NCI-H2081 treated with DMSO at 0.1 percent for 48 hours (cell line): ENCODE measurements around the gene MYH16.
"Not testable (repeated sequence)": the region's sequence is repeated elsewhere in the genome, so short reads cannot be mapped to it uniquely, and the experiment has no call there.

ENCODE experiments used
- DNase-seq: peaks from one replicate; lab custom pipeline; 2025; lab: John Stamatoyannopoulos, UW

Gene MYH16

DNA sequence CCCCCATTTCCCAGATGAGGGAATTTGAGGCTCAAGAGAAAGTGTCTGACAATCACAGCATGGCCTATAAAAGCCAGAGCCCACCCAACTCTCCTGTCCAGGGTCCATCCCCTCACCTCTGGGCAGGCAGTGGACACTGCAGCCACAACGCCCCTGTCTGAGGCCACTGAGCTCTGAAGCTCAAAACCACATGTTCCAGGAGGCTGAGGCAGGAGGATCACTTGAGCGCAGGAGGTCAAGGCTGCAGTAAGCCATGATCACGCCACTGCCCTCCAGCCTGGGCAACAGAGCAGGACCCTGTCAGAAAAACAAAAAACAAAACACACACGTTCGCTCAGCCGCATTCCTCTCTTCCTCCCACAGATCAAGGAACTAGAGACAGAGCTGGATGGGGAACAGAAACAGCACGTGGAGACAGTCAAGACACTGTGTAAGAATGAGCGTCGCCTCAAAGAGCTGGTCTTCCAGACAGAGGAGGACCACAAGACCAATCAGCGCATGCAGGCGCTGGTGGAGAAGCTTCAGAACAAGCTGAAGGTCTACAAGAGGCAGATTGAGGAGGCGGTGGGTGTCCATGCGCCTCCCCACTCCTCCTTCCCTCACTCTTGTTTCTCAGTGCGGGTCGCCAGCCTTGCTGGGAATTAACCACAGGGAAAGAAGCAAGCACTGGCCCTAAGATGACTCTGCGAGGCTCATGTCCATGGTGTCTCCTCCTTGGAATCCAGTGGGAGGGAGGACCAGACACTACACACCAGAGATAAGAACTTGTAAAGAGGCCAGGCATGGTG lies 33.0 kb downstream of the MYH16 start:
- no peak for DNase-seq

DNA sequence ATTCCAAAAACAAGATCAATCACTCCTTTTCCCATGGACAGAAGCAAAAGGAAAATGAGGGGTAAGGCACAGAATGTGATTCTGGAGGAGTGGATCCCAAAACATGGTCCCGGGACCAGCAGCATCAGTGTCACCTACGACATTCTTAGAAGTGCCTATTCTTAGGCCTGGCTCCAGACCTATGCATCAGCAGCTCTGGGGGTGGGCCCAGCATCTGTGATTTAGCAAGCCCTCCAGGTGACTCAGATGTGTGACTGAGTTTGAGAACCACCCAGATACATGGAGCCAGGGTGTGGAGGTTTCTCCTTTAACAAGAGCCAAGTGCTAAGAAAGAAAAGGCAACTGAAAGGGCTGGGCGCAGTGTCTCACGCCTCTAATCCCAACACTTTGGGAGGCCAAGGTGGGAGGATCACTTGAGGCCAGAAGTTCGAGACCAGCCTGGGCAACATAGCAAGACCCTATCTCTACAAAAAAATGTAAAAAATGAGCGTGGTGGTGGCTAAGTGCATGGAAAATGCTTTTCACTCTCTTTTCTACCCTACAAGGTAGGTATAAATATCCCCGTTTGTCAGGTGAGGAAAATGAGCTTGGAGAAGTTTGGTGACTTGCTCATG lies 35.9 kb downstream of the MYH16 start:
- no peak for DNase-seq

DNA sequence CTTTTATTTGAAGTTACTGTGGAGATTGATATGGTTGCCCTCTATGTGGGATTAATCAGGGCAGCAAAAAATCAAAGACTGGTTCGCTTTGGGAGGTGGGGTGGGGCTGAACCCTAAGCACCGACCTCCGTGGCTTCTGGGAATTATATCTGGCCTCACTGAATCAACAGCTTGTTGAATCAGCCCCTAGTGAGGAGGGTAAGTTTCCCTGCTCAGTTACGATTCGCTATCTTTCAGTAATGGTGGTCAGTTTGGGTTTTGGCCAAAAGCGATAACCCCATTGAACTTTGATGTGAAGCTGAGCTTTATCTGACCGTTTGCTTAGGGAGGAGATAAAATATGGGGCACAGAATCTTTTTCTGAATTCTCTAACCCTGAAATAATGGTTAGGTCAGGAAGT lies 36.5 kb downstream of the MYH16 start:
- DNase-seq = no peak

DNA sequence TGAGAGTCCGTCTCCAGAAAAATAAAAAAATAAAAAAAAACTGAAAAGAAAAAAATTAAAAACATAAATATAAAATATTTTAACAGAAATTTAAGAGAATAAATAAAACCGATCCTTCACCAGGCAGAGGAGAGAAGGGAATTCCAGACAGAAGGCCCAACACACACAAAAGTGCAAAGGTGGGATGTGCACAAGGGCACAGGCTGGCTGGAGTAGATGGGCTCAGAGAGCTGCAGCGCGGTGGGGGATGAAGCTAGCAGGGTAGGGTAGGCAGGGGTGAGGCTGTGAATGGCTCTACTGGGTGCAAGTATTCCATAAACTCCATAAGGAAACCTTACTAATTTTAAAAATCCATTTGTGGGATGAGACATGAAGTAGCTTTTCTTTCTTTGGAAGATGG lies 37.4 kb downstream of the MYH16 start:
- no peak for DNase-seq

DNA sequence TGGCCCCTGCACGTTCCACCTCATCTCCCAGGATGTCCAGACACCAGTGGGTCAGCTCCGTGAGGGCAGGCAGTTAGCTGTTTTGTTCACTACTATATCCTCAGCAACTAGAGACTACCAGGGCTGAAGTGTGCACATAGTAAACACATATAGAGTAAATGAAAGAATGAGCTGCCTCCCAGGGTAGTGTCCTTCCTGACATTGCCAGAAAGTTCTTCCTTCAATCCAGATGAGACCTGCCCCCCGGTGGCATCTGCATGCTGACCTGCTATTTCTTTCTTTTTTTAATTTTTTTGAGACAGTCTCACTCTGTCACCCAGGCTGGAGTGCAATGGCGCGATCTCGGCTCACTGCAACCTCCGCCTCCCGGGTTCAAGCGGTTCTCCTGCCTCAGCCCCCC lies 39.1 kb downstream of the MYH16 start:
- no peak for DNase-seq

DNA sequence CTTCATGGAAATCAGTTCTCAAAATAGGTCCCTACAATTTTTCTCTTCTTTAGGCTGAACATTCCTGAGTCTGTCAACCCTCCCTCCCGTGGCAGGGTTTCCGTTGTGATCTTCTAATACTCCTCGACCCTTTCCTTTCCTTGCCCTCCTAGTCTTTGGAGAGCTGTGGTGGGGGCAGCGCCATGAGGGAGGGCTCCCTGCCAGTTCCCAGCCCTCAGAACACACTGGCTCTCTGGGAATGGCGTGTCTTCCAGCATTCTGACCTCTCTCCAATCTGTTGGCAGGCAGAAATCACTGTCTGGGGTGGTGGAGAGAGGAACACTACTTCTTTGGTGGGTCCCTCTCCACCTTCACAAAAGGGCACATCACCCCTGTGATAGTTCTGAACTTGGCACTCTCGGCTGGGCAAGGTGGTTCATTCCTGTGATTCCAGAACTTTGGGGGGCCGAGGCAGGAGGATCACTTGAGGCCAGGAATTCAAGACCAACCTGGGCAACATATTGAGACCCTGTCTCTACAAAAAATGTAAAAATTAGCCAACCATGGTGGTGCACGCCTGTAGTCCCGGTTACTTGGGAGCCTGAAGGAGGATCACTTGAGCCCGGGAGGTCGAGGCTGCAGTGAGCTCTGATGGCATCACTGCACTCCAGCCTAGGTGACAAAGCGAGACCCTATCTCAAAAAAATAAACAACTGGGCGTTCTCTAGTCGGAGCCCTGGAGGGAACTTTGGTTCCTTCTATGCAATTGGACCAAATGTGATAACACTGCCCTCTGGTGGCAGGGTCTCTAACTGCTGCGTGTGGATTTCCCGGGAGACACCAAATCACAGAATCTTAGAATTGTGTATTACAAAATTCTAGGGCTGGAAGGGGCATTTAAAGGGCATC lies 39.9 kb downstream of the MYH16 start:
- DNase-seq = peak; percentile 13

DNA sequence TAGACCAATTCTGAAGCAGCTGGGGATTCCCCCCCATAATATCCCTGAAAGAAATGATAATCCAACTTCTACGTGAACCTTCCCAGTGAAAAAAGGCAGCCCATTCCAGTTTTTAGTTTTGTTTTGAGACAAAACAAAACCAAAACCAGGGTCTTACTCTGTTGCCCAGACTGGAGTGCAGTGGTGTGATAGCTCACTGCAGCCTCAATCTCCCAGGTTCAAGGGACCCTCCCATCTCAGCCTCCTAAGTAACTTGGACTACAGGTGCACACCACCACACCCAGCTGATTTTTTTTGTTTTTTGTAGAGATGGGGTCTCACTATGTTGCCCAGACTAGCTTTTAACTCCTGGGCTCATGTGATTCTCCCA lies 40.5 kb downstream of the MYH16 start:
- no peak for DNase-seq

DNA sequence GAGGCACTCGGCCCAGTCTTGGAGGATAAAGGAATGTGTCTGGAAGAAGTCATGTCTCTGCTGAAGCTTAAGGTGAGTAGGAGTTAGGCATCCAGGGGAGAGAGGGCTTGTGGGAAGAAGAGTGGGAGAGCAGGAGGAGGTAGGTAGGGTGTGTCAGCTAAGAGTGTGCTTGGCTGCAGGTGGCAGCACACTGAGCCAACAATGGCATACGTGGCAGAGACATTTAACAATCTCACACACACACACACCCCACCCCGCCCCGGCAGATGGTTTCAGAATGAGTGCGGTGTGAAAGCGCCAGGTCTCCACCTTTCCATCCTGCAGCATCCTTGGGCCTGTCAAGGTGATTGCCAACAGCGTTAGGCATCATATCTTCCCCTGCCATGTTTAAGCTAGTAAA lies 41.9 kb downstream of the MYH16 start:
- DNase-seq = no peak

DNA sequence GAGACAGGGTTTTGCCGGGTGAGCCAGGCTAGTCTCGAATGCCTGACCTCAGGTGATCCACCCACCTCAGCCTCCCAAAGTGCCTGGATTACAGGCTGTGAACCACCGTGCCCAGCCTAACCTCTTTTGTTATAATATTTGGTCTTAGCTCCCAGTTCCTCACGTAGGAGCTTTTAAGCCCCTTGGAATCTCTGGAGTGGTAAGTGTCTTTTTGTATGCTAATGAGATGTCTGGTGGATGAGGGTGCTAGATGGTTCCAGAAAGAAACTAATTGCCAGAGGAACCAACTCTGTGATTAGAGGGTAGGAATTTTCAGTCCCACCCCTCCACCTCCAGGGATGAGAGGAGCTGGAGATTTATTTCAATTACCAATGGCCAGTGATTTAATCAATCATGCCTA lies 47.7 kb downstream of the MYH16 start:
- DNase-seq = no peak

DNA sequence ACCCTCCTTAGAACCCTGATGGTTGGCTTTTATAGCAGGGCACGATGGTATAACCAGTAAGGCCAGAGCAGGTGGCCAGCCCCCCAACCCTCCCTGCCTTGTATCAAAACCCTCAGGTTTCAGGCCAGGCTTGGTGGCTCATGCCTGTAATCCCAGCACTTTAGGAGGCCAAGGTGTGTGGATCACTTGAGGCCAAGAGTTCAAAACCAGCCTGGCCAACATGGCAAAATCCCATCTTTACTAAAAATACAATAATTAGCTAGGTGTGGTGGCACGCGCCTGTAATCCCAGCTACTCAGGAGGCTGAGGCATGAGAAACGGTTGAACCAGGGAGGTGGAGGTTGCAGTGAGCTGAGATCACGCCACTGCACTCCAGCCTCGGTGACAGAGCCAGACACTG lies 50.0 kb downstream of the MYH16 start:
- not testable (repeated sequence) for DNase-seq

DNA sequence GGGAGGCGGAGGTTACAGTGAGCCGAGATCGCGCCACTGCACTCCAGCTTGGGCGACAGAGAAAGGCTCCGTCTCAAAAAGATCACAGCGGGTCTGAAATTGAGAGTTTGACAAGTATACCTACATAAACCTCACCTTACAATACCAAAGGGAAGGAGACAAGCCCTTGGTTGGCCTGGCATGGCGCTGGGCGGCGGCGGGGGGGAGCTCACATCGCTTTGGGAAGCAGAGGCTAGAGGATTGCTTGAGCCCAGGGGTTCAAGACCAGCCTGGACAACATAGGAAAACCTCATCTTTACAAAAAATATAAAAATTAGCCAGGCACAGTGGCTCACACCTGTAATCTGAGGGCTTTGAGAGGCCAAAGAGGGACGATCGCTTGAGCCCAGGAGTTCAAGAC lies 51.9 kb downstream of the MYH16 start:
- DNase-seq = no peak

DNA sequence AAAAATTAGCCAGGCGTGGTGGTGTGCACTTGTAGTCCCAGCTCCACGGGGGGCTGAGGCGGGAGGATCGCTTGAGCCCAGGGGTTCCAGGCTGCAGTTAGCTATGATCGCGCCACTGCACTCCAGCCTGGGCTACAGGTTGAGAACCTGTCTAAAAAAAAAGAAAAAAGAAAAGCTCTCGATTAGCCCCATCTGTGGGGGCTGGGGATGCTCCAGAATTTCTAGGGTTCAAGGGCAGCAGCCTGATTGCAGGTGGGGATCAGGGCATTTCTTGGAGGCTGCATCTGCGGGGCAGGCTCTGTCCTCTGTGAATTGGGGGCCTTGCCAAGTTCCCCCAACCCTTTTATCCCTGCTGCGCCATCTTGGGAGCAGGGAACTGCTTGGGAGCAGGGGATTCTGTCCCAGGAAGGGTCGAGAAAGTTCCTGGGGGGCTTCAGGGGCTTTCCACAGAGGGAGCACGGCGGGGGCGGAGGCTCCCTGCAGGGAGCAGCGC lies 52.4 kb downstream of the MYH16 start:
- no peak for DNase-seq

DNA sequence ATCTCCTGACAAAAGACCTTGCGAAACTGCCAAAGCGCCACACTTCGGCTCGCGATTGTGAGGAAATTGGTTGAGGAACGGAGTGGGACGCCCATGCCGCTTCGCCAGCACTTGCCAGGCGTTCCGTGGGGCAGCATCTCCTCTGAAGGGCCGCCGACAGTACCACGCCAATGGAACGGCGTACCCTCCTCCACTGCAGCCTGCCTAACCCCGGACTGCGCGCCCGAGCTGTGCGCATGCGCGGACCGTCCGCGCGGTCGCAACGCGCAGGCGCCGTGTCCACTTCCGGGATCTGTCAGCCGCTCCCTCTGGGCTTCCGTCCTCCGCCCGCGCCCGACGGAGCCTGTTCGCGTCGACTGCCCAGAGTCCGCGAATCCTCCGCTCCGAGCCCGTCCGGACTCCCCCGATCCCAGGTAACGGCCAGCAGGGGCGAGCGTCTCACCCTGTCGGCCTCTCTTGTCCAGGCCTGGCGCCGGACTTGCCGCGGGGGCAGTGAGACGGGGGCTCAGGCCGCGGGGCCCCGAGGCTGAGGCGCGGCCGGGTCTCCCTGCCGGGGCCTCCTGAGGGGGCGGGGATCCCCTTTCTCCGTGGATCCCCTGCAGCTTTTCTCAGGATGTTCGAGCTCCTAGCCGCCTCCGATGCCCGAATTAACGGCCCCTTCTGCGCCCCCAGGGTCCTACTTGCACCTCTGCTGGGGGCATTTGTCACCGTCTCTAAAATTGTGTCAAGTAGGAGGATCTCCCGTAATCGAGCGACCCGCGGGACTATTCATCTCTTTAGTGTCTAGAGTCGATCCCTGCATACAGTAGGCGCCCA lies 53.2 kb downstream of the MYH16 start, which contains the start of gene ARPC1A:
TSS of gene ARPC1A (plus strand) at position 307 of the 816 bp plus-strand sequence. CDS start 7,456 bp downstream, outside the sequence.
- DNase-seq = peak; percentile 64

DNA sequence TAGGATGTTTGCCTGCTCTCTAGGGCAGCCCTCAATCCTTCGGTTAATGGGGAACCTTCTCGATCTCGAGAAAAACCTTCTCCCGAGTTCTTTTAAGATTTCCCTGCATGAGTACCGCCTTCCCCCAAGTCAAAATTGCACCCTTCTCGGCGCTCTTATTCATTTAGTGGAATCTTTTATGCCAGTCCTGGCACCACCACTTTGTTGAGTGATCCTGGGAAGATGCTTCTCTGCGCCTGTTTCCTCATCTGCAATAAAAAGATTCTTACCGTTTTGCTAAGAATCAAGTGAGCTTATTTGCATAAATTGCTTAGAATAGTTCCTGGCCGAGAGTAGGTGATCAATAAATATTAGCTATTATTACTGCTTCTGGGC lies 53.8 kb downstream of the MYH16 start:
- no peak for DNase-seq

DNA sequence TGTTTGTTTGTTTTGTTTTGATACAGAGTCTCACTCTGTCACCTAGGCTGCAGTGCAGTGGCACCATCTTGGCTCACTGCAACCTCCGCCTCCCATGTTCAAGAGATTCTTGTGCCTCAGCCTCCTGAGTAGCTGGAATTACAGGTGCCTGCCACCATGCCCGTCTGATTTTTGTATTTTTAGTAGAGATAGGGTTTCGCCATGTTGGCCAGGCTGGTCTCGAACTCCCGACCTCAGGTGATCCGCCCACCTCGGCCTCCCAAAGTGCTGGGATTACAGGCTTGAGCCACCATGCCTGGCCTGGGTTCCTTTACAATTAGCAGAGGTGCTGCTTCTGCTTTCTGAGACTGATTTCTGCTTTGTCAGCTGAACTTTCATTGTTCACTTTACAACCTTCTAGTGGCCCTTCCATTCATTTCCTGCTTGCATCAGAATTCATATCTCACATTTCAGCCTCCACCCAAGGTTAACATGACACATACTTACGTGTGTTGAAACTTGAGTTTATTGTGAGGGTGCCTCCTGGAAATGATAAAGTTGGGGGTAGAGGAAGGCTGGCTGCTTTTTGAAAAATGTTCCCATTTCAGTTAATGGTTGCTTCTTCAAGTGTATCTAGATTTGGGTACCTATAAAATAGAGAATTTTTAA lies 57.8 kb downstream of the MYH16 start:
- DNase-seq = not testable (repeated sequence)

DNA sequence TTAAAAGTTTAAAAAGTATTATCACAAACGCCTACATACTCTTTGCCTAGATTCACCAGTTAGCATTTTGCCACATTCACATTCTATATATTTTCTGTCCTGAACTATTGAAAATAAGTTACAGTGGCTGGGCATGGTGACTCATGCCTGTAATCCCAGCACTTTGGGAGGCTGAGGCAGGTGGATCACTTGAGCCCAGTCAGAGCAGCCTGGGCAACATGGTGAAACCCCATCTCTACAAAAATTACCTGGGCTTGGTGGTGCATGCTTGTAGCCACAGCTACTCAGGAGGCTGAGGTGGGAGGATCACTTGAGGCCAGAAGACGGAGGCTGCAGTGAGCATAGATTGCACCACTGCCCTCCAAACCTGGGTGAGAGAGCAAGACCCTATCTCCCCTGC lies 58.4 kb downstream of the MYH16 start:
- DNase-seq = no peak

DNA sequence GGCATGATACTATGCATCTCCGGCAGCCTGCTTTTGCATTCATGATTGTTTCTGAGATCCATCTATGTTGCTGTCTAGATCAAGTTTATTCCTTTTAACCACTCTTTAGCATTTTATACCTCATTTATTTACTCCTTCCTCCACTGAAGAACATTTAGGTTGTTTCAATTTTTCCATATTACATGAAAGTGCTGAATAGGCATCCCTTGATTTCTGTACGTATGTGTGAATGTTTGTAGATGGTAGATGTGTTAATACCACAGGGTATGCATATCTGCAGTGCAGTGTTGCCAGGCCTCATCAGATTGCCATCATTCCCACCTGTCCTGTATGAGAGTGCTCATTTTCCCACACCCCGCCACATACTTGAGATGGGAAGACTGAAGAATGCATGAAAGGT lies 67.0 kb downstream of the MYH16 start:
- no peak for DNase-seq

DNA sequence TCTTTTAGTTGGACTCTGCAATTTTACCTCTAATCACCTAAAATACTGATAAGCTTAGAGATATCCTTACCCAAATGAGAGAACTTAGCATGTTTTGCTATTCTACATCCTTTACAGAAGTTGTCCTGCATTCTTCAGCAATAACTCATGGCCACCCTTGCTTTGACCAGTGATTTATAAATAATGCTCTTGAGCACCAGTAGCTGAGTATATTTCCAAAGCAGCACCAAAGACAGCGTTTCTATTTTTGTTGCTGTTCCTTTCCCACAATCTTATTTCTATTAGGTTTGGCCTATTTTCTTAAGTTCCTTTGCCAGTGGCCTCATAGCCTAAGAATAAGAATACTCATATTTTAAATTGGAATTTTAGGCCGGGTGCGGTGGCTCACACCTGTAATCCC lies 68.0 kb downstream of the MYH16 start:
- no peak for DNase-seq

DNA sequence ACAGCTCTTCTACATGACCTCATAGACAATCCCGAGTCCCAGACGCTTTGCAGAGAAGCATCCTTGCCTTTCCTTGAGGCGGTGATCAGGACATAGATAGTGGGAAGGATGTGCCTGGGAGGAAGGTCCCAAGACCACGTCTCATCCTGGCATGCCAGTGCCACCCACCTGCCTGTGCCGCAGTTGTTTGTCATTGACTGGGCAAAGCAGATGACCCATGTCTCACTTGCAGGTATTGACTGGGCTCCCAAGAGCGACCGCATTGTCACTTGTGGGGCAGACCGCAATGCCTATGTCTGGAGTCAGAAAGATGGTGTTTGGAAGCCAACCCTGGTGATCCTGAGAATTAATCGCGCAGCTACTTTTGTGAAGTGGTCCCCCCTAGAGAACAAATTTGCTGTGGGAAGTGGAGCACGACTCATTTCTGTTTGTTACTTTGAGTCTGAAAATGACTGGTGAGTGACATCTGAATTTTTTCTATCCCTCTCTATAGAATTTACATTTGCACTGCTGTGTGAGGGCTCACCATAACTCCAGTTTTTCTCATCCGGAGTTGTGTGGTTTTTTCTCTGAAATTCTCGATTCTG lies 71.5 kb downstream of the MYH16 start:
- no peak for DNase-seq

DNA sequence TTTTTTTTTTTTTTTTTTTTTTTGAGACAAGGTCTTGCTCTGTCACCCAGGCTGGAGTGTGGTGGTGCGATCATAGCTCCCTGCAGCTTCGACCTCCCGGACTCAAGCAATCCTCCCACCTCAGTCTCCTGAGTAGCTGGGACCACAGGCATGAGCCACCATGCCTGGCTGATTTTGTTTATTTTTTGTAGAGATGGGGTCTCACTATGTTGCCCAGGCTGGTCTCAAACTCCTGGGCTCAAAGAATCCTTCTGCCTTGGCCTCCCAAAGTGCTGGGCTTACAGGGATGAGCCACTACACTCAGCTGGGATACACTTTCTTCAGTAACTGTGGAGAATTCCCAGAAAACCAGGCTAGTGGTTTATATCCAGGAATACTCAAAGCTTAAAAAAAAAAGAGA lies 78.0 kb downstream of the MYH16 start:
- DNase-seq = not testable (repeated sequence)

DNA sequence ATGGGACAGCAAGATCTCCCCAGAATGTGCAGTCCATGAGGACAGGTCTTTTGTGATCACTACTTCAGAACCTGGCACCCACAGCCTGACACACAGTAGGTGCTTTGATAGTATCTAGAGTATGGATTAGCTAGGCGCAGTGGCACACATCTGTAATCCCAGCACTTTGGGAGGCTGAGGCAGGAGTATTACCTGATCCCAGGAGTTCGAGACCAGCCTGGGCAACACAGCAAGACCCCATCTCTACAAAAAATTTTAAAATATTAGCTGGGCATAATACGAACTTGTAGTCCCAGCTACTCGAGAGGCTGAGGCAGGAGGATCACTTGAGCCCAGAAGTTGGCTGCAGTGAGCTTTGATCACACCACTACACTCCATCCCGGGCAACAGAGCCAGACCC lies 79.6 kb downstream of the MYH16 start:
- no peak for DNase-seq
